Kasumi-1 (cell line): ENCODE results near the gene DNASE2.
A peak's percentile ranks its signal among the peaks of the same experiment; 100 is the strongest.
"Not testable (repeated sequence)": the region's sequence is repeated elsewhere in the genome, so short reads cannot be mapped to it uniquely, and the experiment has no call there.

Experiments used
- DNase-seq, 2 experiments: peaks; one replicate each; lab custom pipeline; 2025; lab: John Stamatoyannopoulos, UW

Gene DNASE2

GRCh38 chr19:12864143-12864542, 17.1 kb downstream of the DNASE2 start:
- DNase-seq = no peak

- DNase-seq = no peak
Observed at GRCh38 chr19:12859546-12859945, 21.7 kb downstream of the DNASE2 start.

GRCh38 chr19:12858041-12858928, 23.0 kb downstream of the DNASE2 start:
- DNase-seq = no peak

GRCh38 chr19:12856653-12857052, 24.6 kb downstream of the DNASE2 start:
- no peak for DNase-seq

- peak; percentile 37 to 54 for DNase-seq
Observed at GRCh38 chr19:12847159-12848139, 33.8 kb downstream of the DNASE2 start.

- DNase-seq = not testable (repeated sequence)
Observed at GRCh38 chr19:12846613-12847012, 34.6 kb downstream of the DNASE2 start.

- no peak for DNase-seq
Observed at GRCh38 chr19:12843999-12844732, 37.1 kb downstream of the DNASE2 start.

GRCh38 chr19:12843328-12843727, 37.9 kb downstream of the DNASE2 start:
- DNase-seq = no peak

- DNase-seq = no peak
Observed at GRCh38 chr19:12842511-12842910, 38.7 kb downstream of the DNASE2 start.

- no peak for DNase-seq
Observed at GRCh38 chr19:12841094-12841493, 40.2 kb downstream of the DNASE2 start.

GRCh38 chr19:12840091-12841079, 40.9 kb downstream of the DNASE2 start:
- DNase-seq = no peak

GRCh38 chr19:12838886-12839756, 42.1 kb downstream of the DNASE2 start:
- DNase-seq = no peak

GRCh38 chr19:12838182-12838885, 42.9 kb downstream of the DNASE2 start, which contains the start of gene MAST1:
TSS of gene MAST1 (plus strand) at chr19:12838515. CDS start at chr19:12838573, 58 bp downstream.
- peak; percentile 39 to 41 for DNase-seq

- DNase-seq = no peak
Observed at GRCh38 chr19:12837225-12837624, 44.0 kb downstream of the DNASE2 start.

GRCh38 chr19:12836529-12836863, 44.8 kb downstream of the DNASE2 start:
- DNase-seq = no peak

- DNase-seq = no peak
Observed at GRCh38 chr19:12834976-12835757, 46.1 kb downstream of the DNASE2 start.

- no peak for DNase-seq
Observed at GRCh38 chr19:12834566-12834943, 46.7 kb downstream of the DNASE2 start, which contains the start of gene RTBDN. TSS of gene RTBDN (minus strand) at chr19:12834579. CDS start at chr19:12829979, 4,600 bp downstream.
